ENCODE measurements around the gene SETDB2.

The SETDB2 gene

GRCh38 chr13:49536144-49536873 is 92.2 kb downstream of the SETDB2 start:
- no peak for DNase-seq

GRCh38 chr13:49538404-49538803 is 94.3 kb downstream of the SETDB2 start:
- no peak for DNase-seq

- no peak for DNase-seq
These were observed 95.2 kb downstream of the SETDB2 start for GRCh38 chr13:49539313-49539712.

GRCh38 chr13:49539746-49540145 is 95.7 kb downstream of the SETDB2 start:
- DNase-seq: no peak

GRCh38 chr13:49540552-49540951 is 96.5 kb downstream of the SETDB2 start:
- no peak for DNase-seq

GRCh38 chr13:49543656-49544055 is 99.6 kb downstream of the SETDB2 start:
- no peak for DNase-seq
